Muscle layer of colon (tissue), 2 donors: ENCODE measurements around the gene CCDC197.

Experiments used
- H3K27ac ChIP-seq: one replicate; pipeline ENCODE4 v1.7.0; 2013; ENCODE audit warnings: low read depth, mild to moderate bottlenecking, low read length, moderate library complexity
- H3K27me3 ChIP-seq, 2 donors: one replicate each; pipeline ENCODE4 v1.7.0; 2013; ENCODE audit warnings: low read length in 2 of 2, mild to moderate bottlenecking in 2 of 2; ENCODE audit not compliant: insufficient read depth in 2 of 2, control insufficient read depth in 1 of 2
- H3K36me3 ChIP-seq: one replicate; pipeline ENCODE4 v1.7.0; 2013; ENCODE audit warnings: mild to moderate bottlenecking, low read length; ENCODE audit not compliant: insufficient read depth
- H3K4me1 ChIP-seq: one replicate; pipeline ENCODE4 v1.7.0; 2013; ENCODE audit warnings: mild to moderate bottlenecking, low read length; ENCODE audit not compliant: insufficient read depth
- H3K4me3 ChIP-seq, 2 donors: one replicate each; pipeline ENCODE4 v1.7.0; 2013; ENCODE audit warnings: low read length in 2 of 2, low read depth in 1 of 2, mild to moderate bottlenecking in 1 of 2, moderate library complexity in 1 of 2
- H3K9ac ChIP-seq: one replicate; pipeline ENCODE4 v1.7.0; 2013; ENCODE audit warnings: low read length
- H3K9me3 ChIP-seq: one replicate; pipeline ENCODE4 v1.7.0; 2013; ENCODE audit warnings: mild to moderate bottlenecking, low read length
- donor health status: abdominal sarcoma.
- donor health status: Adenocarcinoma of cecum.

CCDC197 gene

DNA sequence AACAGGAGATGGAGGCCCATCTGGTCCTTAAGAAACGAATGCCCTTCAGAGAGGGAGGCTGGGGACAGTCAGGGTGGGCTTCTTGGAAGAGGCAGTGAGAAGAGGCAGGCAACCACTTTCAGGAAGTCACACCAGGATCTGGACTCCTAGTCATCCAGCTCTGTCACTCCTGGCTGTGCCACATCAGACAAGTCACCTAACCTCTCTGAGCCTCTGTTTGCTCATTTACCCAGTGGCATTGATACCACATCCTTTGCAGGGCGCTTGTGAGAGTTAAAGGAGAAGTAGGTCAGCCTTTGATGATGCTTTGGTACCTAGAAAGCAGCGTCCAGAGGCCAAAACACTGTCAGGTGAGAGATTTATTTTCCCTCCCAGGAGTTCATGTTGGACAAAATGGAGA is 11.1 kb downstream of the CCDC197 start:
- Histone ChIP-seq H3K9ac (no peak overlapping the region), H3K27ac (no peak overlapping the region), H3K4me3 (no peak overlapping the region), H3K36me3 (no peaks in the 10 kb centered on the region), H3K4me1 (no peaks in the 10 kb centered on the region), H3K27me3 (no peaks in the 10 kb centered on the region), H3K9me3 (no peaks in the 10 kb centered on the region)

DNA sequence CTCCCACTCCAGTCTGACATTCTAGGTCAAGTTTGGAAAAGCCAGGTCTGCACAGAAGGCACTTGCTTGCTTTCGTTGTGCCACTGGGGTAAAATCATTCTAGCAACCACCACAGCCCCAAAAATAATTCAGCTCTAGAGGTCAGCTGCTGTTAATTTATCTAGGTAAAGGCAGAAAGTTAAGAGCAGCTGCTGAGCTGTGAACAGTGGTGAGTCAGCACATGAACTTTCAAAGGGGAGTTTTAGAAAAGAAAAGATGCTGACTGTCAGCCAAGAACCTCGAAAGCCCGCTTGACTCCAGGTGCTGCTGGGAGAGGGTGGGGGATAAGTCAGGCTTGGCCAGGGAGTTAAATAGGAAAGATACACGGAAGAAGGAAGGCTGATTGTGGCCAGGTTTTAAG is 12.7 kb downstream of the CCDC197 start:
- Histone ChIP-seq H3K9me3 (no peaks in the 10 kb centered on the region), H3K4me3 (no peak overlapping the region), H3K4me1 (no peaks in the 10 kb centered on the region), H3K36me3 (no peaks in the 10 kb centered on the region), H3K9ac (no peak overlapping the region), H3K27ac (no peak overlapping the region), H3K27me3 (no peaks in the 10 kb centered on the region)

DNA sequence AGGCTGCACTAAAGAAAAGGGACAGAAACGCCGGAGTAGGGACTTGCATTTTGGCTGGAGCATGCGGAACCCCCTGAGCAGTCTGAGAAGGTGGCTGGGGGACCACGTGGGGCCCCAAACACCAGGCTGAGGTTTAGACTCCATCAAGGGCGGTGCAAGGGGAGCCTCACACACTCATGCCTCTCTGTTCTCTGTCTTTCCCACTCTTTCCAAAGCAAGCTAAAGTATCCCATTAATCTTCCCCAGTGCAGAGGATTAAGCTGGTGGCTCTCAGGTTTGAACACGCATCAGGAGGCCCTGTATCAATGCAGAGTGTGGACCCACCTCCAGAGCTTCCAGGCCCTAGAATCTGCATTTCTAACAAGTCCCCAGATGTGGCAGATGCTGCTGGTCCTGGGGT is 13.5 kb downstream of the CCDC197 start:
- Histone ChIP-seq H3K9me3 (no peaks in the 10 kb centered on the region), H3K4me3 (no peak overlapping the region), H3K27ac (no peak overlapping the region), H3K9ac (no peak overlapping the region), H3K27me3 (no peaks in the 10 kb centered on the region), H3K36me3 (no peaks in the 10 kb centered on the region), H3K4me1 (no peaks in the 10 kb centered on the region)

DNA sequence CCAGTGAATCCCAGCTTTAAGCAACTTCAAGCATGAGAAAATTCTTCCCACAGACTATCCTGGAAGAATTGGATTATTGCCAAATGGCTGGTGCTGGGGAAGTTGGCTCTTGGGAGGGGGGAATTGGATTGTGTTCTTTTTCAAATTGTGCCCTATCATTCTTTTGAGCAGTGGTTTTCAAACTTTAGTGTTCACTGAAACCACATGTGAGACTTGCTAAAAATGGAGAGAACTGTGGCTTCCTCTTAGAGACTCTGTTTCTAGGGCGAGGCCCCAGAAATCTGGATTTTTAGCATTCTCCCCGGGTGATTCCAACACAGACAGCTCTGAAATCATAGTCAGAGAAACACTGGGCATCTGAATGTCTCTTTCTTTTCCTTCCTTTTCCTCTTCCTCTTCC is 14.7 kb downstream of the CCDC197 start:
- Histone ChIP-seq H3K4me1 (no peaks in the 10 kb centered on the region), H3K9me3 (no peaks in the 10 kb centered on the region), H3K9ac (no peak overlapping the region), H3K27me3 (no peaks in the 10 kb centered on the region), H3K36me3 (no peaks in the 10 kb centered on the region), H3K27ac (no peak overlapping the region), H3K4me3 (no peak overlapping the region)

DNA sequence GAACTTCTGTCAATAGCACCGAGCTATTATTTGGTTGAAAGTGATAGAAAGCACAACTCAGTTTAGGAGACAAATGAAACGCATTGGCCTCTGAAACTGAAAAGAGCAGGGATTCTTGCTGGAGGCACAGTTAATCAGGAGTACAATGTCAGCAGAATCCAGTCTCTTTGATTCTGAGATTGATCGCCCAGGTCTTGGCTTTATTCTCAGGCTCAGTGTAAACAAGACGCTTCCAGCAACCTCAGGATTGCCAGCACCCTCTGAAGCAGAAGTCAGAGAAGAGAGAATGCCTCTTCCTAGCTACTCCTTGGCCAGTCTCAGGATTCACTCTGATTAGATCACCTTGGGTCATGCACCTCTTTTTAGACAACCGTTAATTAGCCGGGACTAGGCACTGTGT is 17.3 kb downstream of the CCDC197 start:
- Histone ChIP-seq H3K27me3 (no peaks in the 10 kb centered on the region), H3K4me3 (no peak overlapping the region), H3K9ac (no peak overlapping the region), H3K27ac (no peak overlapping the region), H3K9me3 (no peaks in the 10 kb centered on the region), H3K4me1 (no peaks in the 10 kb centered on the region), H3K36me3 (no peaks in the 10 kb centered on the region)

DNA sequence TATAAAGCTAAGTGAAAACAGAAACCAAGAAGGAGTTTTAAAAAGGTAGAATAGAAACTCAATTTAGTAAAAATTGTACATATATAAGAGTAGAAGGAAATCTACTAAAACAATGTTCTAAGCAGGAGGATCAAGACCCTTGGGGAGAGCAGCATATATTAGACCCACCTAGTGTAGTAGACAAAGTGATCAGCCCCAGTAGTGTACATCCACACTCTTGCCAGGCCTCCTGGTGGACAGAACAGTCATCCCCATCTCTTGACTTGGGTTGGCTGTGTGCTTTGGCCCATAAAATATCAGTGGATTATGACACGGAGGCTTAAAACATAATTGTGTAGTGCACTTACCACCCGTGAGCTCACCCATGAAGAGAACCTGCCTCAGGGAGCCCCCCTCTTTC is 18.1 kb downstream of the CCDC197 start:
- Histone ChIP-seq H3K9ac (no peak overlapping the region), H3K4me1 (no peaks in the 10 kb centered on the region), H3K9me3 (no peaks in the 10 kb centered on the region), H3K4me3 (no peak overlapping the region), H3K36me3 (no peaks in the 10 kb centered on the region), H3K27ac (no peak overlapping the region), H3K27me3 (no peaks in the 10 kb centered on the region)

DNA sequence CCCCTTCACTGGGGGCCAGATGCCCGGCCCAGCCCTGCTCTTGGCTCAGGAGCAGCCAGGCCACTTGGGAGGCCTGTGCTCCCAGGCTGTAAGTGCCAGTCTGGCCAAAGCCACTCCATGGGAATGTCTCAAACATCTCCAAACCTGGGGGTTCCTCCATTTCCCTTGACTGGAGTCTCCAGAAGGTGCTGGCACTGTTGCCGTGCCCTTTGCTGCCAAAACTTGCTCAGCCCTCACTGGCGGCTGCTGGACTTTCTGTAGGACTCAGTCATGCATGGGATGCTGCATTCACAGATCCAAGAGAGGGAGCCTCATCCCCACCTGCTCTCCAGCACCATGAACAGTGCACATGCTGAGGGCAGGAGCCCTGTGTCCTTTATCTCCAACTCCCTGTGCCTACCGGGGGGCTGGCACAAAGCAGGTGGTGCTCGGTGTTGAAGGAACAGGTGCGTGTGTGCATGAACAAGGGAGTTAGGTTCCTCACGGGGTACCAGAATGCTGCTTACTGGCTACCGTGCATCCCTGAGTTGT is 19.4 kb downstream of the CCDC197 start:
- Histone ChIP-seq H3K27ac (no peak overlapping the region), H3K4me3 (no peak overlapping the region), H3K9me3 (no peaks in the 10 kb centered on the region), H3K27me3 (no peaks in the 10 kb centered on the region), H3K9ac (no peak overlapping the region), H3K36me3 (no peaks in the 10 kb centered on the region), H3K4me1 (no peaks in the 10 kb centered on the region)

DNA sequence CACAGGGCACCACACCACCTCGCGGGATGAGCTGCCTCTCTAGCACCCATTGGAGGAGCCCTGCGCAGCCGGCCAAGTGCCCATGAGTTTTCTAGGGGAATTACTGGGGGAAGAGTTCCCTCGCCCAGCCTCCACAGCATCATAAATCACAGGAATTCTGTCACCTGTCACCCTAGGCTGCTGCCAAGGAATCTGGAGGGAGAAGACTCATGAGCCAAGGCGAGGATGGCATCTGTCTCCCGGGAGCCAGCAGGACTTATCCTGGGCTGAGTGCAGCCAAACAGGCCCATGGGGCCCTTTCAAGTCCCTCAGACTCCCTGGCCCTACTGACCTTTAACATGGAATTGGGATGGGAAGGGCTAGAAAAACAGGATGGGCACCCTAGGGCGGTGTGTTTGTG is 21.2 kb downstream of the CCDC197 start:
- H3K9ac ChIP-seq = no peak overlapping the region
- H3K9me3 ChIP-seq = no peaks in the 10 kb centered on the region
- H3K27me3 ChIP-seq = no peaks in the 10 kb centered on the region
- no peak overlapping the region for H3K4me3 ChIP-seq
- H3K27ac ChIP-seq = no peak overlapping the region
- H3K4me1 ChIP-seq = no peaks in the 10 kb centered on the region
- H3K36me3 ChIP-seq = no peaks in the 10 kb centered on the region

DNA sequence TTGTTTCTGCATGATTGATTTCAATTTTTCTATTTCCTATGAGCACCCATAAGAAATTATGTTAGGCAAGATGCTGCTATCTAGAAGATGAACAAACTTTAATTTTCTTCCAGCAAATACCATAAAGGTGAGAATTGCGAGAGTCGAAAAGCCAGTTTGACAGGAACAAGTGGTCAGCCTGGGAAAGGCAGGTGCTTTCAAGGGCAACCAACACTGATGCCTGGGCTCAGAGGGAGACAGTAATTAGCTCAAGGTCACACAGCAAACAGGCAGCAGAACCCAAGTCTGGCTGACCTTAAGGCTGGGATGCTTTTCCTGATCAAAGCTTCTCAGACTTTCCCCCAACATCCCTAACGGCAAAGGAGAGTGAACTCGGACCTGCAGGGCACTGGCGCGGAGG is 22.2 kb downstream of the CCDC197 start:
- Histone ChIP-seq H3K9ac (no peak overlapping the region), H3K27me3 (no peaks in the 10 kb centered on the region)

DNA sequence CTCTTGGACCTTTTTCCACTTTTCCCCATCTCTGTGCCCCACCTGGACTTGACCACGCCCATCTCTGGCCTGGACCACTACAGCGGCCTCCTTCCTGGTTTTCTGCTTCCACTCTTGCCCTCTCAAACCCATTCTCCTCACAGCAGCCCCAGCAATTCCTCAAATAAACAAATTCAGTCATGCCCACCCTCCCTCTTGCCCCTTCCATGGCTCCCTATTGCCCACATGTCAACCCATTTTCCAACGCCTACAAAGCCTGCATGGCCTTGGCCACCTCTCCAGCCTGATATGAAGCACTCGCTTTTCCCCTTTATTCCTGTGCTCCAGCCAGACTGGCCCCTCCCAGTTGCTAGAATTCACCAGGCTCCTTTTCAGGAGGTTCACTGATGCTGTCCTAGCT is 23.2 kb downstream of the CCDC197 start:
- no peaks in the 10 kb centered on the region for H3K4me1 ChIP-seq
- H3K4me3 ChIP-seq = no peak overlapping the region
- no peaks in the 10 kb centered on the region for H3K9me3 ChIP-seq
- H3K9ac ChIP-seq = no peak overlapping the region
- no peaks in the 10 kb centered on the region for H3K27me3 ChIP-seq
- no peak overlapping the region for H3K27ac ChIP-seq
- H3K36me3 ChIP-seq = no peaks in the 10 kb centered on the region

More for the DNA sequence above, 22.2 kb downstream of the CCDC197 start:
- Histone ChIP-seq H3K4me3 (no peak overlapping the region), H3K27ac (no peak overlapping the region), H3K9me3 (no peaks in the 10 kb centered on the region), H3K4me1 (no peaks in the 10 kb centered on the region), H3K36me3 (no peaks in the 10 kb centered on the region)

DNA sequence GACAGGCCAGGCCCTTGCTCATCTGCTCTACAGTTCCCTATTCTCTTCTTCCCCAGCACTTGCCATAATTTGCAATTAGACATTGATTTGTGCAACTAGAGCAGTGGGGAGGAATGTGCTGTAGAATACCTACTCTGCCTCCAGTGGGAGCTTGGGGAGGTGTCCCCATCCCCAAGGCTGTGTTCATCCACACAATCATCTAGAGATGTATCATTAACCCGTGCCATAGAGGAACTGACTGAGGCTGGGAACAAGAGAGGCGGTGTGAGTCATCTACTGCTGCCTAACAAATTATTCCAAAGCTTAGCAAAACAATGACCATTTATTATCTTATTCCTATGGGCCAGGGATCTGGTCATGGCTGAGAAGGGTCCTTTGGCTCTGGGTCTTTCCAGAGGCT is 23.9 kb downstream of the CCDC197 start:
- Histone ChIP-seq H3K27me3 (no peaks in the 10 kb centered on the region), H3K4me3 (no peak overlapping the region), H3K4me1 (no peaks in the 10 kb centered on the region), H3K9ac (no peak overlapping the region), H3K36me3 (no peaks in the 10 kb centered on the region), H3K27ac (no peak overlapping the region), H3K9me3 (no peaks in the 10 kb centered on the region)

DNA sequence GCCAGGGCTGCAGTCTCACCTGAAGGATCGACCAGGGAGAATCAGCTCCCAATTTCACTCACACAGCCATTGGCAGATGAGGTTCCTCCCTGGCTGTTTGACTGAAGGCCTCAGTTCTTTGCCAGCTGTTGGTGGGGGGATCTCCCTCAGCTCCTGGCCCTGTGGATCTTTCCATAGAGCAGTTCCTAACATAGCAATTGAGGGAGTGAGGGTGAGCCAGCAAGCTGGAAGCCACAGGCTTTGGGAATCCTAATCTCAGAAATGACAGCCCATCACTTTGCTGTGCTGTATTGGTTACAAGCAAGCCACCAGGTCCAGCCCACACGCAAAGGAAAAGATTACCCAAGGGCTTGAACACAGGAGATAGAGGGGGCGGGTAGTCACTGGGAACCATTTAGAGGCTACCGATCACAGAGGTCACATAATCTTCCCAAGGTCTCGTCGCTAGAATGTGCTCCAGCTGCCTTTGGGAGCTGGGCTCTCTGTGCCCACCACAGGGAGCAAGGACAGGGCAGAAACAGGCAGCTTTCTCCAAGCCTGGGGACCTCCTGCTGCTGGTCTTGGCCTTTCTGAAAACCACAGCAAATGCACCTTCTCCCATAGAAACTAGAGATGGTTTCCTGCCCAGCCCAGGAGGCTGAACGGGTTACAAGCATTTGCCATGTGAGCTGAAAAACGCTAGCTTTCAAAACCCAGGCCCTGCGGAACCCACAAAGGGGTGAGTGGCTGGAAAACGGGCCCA is 24.5 kb downstream of the CCDC197 start:
- no peaks in the 10 kb centered on the region for H3K9me3 ChIP-seq
- no peak overlapping the region for H3K27ac ChIP-seq
- H3K27me3 ChIP-seq = no peaks in the 10 kb centered on the region
- no peaks in the 10 kb centered on the region for H3K4me1 ChIP-seq
- H3K9ac ChIP-seq = no peak overlapping the region
- H3K36me3 ChIP-seq = no peaks in the 10 kb centered on the region
- H3K4me3 ChIP-seq = no peak overlapping the region
